SH-SY5Y (cell line): ENCODE measurements around the gene ARHGEF3.

ENCODE experiments used
- GATA2 ChIP-seq: IDR thresholded peaks from 2 replicates; pipeline ENCODE4 v1.6.1; 2011; ENCODE audit warnings: mild to moderate bottlenecking, low read depth, low read length
- GATA3 ChIP-seq: IDR thresholded peaks from 2 replicates; pipeline ENCODE4 v1.6.1; 2011; ENCODE audit warnings: low read depth, mild to moderate bottlenecking, low read length, moderate library complexity

DNA sequence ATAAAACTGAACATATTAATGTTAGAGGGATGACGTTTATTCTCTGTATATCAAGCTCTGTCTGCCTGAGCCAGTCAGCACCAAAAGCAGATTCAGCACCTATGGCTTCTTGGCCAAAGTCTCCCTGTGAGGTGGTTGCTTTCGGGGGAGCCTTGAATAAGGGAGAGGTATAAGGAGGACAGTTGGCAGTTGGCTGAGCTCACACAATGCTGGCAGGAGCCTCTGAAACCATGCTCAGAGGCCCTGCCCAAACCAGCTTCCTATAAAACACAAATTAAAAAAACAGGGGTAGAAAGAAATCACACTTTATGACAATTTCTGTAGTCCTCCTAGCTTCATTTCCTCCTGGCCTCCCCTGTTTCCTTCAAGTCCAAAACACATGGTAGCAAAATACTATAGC is 18.8 kb downstream of the ARHGEF3 start:
- TF ChIP-seq GATA2 (no peak), GATA3 (no peak)
